Hematopoietic multipotent progenitor cell (in vitro differentiated cells): ENCODE data around the gene ITGB3BP. TPM values are rescaled to one million over a fixed set of nuclear protein-coding genes. Genes with fewer than 3 reads are reported as not detected.
"Not testable (repeated sequence)": the region's sequence is repeated elsewhere in the genome, so short reads cannot be mapped to it uniquely, and the experiment has no call there.

Experiments
- DNase-seq, 3 donors: peaks; one replicate each; pipeline ENCODE4 v3.0.0-alpha.2; 2011 to 2015; ENCODE audit warnings: low read depth in 2 of 3, low spot score in 2 of 3
- total RNA-seq: library from RNA; depleted of rRNA; stranded (reverse); fragments of >200 nt; gene quantifications from one replicate; pipeline ENCODE4 v1.2.3, GENCODE V29; 2012

ITGB3BP gene
- 5.7 TPM for total RNA-seq

- DNase-seq: peak; percentile 75 to 92 (median 86)
Measured at GRCh38 chr1:63522891-63523728, at the start of gene ITGB3BP, which contains the start of gene EFCAB7. Gene ITGB3BP, minus strand, starts transcription at chr1:63523225. Its CDS starts 92 bp downstream, at chr1:63523133. Gene EFCAB7, plus strand, starts transcription at chr1:63523525. Its CDS starts 2,048 bp downstream, at chr1:63525573.

GRCh38 chr1:63572686-63573085, 49.7 kb upstream of the ITGB3BP start:
- not testable (repeated sequence) for DNase-seq

GRCh38 chr1:63569640-63570316, 46.8 kb upstream of the ITGB3BP start:
- no peak for DNase-seq

GRCh38 chr1:63569068-63569467, 46.0 kb upstream of the ITGB3BP start:
- DNase-seq: no peak

- DNase-seq: no peak
Measured at GRCh38 chr1:63563745-63564144, 40.7 kb upstream of the ITGB3BP start.

GRCh38 chr1:63559357-63559756, 36.3 kb upstream of the ITGB3BP start:
- DNase-seq: no peak

- DNase-seq: peak in 2 of 3 donors; percentile 24 to 50
Measured at GRCh38 chr1:63557365-63557987, 34.5 kb upstream of the ITGB3BP start.

GRCh38 chr1:63555480-63555879, 32.5 kb upstream of the ITGB3BP start:
- DNase-seq: no peak

- no peak for DNase-seq
Measured at GRCh38 chr1:63548877-63549276, 25.9 kb upstream of the ITGB3BP start.

- DNase-seq: no peak
Measured at GRCh38 chr1:63548303-63548702, 25.3 kb upstream of the ITGB3BP start.

GRCh38 chr1:63547621-63548294, 24.7 kb upstream of the ITGB3BP start:
- no peak for DNase-seq

GRCh38 chr1:63545780-63546179, 22.8 kb upstream of the ITGB3BP start:
- DNase-seq: no peak

GRCh38 chr1:63537940-63538339, 14.9 kb upstream of the ITGB3BP start:
- peak in 1 of 3 donors; percentile 43 for DNase-seq

- DNase-seq: no peak
Measured at GRCh38 chr1:63537006-63537405, 14.0 kb upstream of the ITGB3BP start.

- DNase-seq: no peak
Measured at GRCh38 chr1:63534406-63534805, 11.4 kb upstream of the ITGB3BP start.

GRCh38 chr1:63533931-63534330, 10.9 kb upstream of the ITGB3BP start:
- DNase-seq: peak in 1 of 3 donors; percentile 26

- DNase-seq: no peak
Measured at GRCh38 chr1:63532727-63533126, 9.7 kb upstream of the ITGB3BP start.

- DNase-seq: peak in 1 of 3 donors; percentile 5
Measured at GRCh38 chr1:63524201-63524600, 1.2 kb upstream of the ITGB3BP start.

GRCh38 chr1:63523738-63524137, 713 bp upstream of the ITGB3BP start:
- DNase-seq: no peak

GRCh38 chr1:63516629-63517028, 6.4 kb downstream of the ITGB3BP start:
- no peak for DNase-seq

GRCh38 chr1:63512584-63512983, 10.4 kb downstream of the ITGB3BP start:
- DNase-seq: no peak
